Gastroesophageal sphincter (tissue), 3 donors: Measurements from ENCODE around the gene SSX2.
"Not testable (repeated sequence)": the region's sequence is repeated elsewhere in the genome, so short reads cannot be mapped to it uniquely, and the experiment has no call there.

Source experiments
- CTCF ChIP-seq, 4 experiments: fragments of 200-600 bp in 2 of 4; fragments of 450-650 bp in 2 of 4; sonication (generic) in 1 of 4; IDR thresholded peaks; one replicate each; pipeline ENCODE4 v1.5.1; 2017 to 2019; ENCODE audit warnings: antibody characterized with exemption in 4 of 4, mild to moderate bottlenecking in 2 of 4, moderate library complexity in 2 of 4
- POLR2A ChIP-seq, 2 donors: fragments of 450-650 bp; IDR thresholded peaks; one replicate each; pipeline ENCODE4 v1.6.1; 2017; ENCODE audit warnings: antibody characterized with exemption in 2 of 2, mild to moderate bottlenecking in 2 of 2, moderate library complexity in 1 of 2
- POLR2AphosphoS5 ChIP-seq: sonication (generic); formaldehyde crosslinking; IDR thresholded peaks from one replicate; pipeline ENCODE4 v1.6.1; 2017; ENCODE audit warnings: antibody characterized with exemption

- TF ChIP-seq CTCF (IDR thresholded peaks at IDR 0.05); POLR2A (IDR thresholded peaks at IDR 0.05); POLR2AphosphoS5: not testable (repeated sequence)
Measured at GRCh38 chrX:52707078-52707477, at the start of gene SSX2.
